GM12878 (cell line): ENCODE measurements around the gene NOL4L. TPM values are rescaled to one million over a fixed set of nuclear protein-coding genes. Genes with fewer than 3 reads are reported as not detected.

Experiments used
- ATAC-seq: fragments of 200-7000 bp; cut with Tn5 transposase; 3 replicates; pipeline ENCODE4 v1.9.1; 2020; ENCODE audit warnings: mild to moderate bottlenecking, moderate library complexity
- BruUV-seq: library from RNA; stranded (reverse); fragments of 400-500 nt; replicated peaks from 2 replicates; lab custom pipeline; 2021; lab: Mats Ljungman, UMichigan
- CTCF ChIA-PET: fragments of 300-600 bp; sonication (Branson Sonifier 250); formaldehyde crosslinking; extraction: SDS; loops from one replicate; lab custom pipeline; 2021; ENCODE audit warnings: inconsistent platforms; lab: Yijun Ruan, JAX
- POLR2A ChIA-PET: fragments of 350-600 bp; formaldehyde crosslinking; extraction: SDS; loops from one replicate; lab custom pipeline; 2021; ENCODE audit warnings: inconsistent platforms; lab: Charles Lee
- RAD21 ChIA-PET: fragments of 300-600 bp; sonication (Branson Sonifier 250); formaldehyde crosslinking; loops from one replicate; lab custom pipeline; 2023; ENCODE audit warnings: antibody characterized with exemption; ENCODE audit not compliant: unreplicated experiment; lab: Charles Lee
- SMC1A ChIA-PET: fragments of 300-600 bp; sonication (Branson Sonifier 250); formaldehyde crosslinking; loops from one replicate; lab custom pipeline; 2023; ENCODE audit not compliant: unreplicated experiment, uncharacterized antibody; lab: Charles Lee
- DNase-seq: peaks from one replicate; pipeline ENCODE4 v3.0.0-alpha.2; 2011; ENCODE audit warnings: low read depth, low spot score
- FAIRE-seq: peaks from 3 replicates; lab custom pipeline; 2011; peaks lifted over from hg19 to GRCh38; lab: Jason Lieb, UNC
- H2AFZ ChIP-seq: 2 replicates; pipeline ENCODE4 v1.6.0; 2011; ENCODE audit warnings: low read depth, low read length, control low read depth; ENCODE audit not compliant: control insufficient read depth
- H3K27ac ChIP-seq: 2 replicates; pipeline ENCODE4 v1.5.1; 2011; ENCODE audit warnings: control low read depth; ENCODE audit not compliant: control insufficient read depth, insufficient read depth
- H3K27me3 ChIP-seq, 2 experiments: replicated peaks in 1 of 2; 2 replicates each; pipeline versions ENCODE4 v1.6.0 to v1.6.1; 2011; ENCODE audit warnings: low read length in 1 of 2; ENCODE audit not compliant: control insufficient read depth in 2 of 2, insufficient read depth in 2 of 2
- H3K36me3 ChIP-seq, 2 experiments: 2 replicates each; pipeline ENCODE4 v1.5.1; 2011; ENCODE audit warnings: low read length in 1 of 2; ENCODE audit not compliant: control insufficient read depth in 2 of 2, insufficient read depth in 2 of 2
- H3K4me1 ChIP-seq: 2 replicates; pipeline ENCODE4 v1.6.1; 2011; ENCODE audit warnings: mild to moderate bottlenecking, low read length, moderate library complexity, mixed read lengths; ENCODE audit not compliant: control insufficient read depth, insufficient read depth
- H3K4me2 ChIP-seq: 2 replicates; pipeline ENCODE4 v1.6.0; 2011; ENCODE audit warnings: control low read depth; ENCODE audit not compliant: control insufficient read depth, insufficient read depth
- H3K4me3 ChIP-seq: fragments of 200-600 bp; sonication (generic); 2 replicates; pipeline ENCODE4 v1.5.1; 2016
- H3K79me2 ChIP-seq: 2 replicates; pipeline ENCODE4 v1.6.0; 2011; ENCODE audit warnings: low read length; ENCODE audit not compliant: control insufficient read depth, insufficient read depth
- H3K9ac ChIP-seq: 2 replicates; pipeline ENCODE4 v1.8.0; 2011; ENCODE audit warnings: low read length, control low read depth, mixed read lengths; ENCODE audit not compliant: control insufficient read depth, insufficient read depth
- H3K9me3 ChIP-seq: replicated peaks from 3 replicates; pipeline ENCODE4 v1.5.1; 2011; ENCODE audit warnings: mild to moderate bottlenecking, low read length; ENCODE audit not compliant: control insufficient read depth, insufficient read depth
- H4K20me1 ChIP-seq: 2 replicates; pipeline ENCODE4 v1.6.0; 2011; ENCODE audit not compliant: control insufficient read depth, insufficient read depth
- CHD1 ChIP-seq: IDR thresholded peaks from 2 replicates; pipeline ENCODE4 v1.6.1; 2012; ENCODE audit warnings: low read depth, low read length, improper control_type of control experiment
- EZH2 ChIP-seq: IDR thresholded peaks from 2 replicates; pipeline ENCODE4 v1.6.1; 2012; ENCODE audit warnings: low read depth, mild to moderate bottlenecking, control low read depth, inconsistent platforms, low read length, borderline replicate concordance; ENCODE audit not compliant: control insufficient read depth
- HDAC6 ChIP-seq: fragments of 200-600 bp; sonication (generic); IDR thresholded peaks from one replicate; pipeline ENCODE4 v1.8.0; 2017; ENCODE audit warnings: antibody characterized with exemption; ENCODE audit not compliant: unreplicated experiment
- LARP7 ChIP-seq: fragments of 450-650 bp; IDR thresholded peaks from 2 replicates; pipeline ENCODE4 v1.6.1; 2017; ENCODE audit warnings: mild to moderate bottlenecking
- POLR2A ChIP-seq: IDR thresholded peaks from 2 replicates; pipeline ENCODE4 v1.6.1; 2011; ENCODE audit warnings: low read depth, mild to moderate bottlenecking, low read length
- WGBS: methylation state at CpG from one replicate; pipeline ENCODE4 v1.1.6; 2016; ENCODE audit warnings: low lambda C conversion rate; ENCODE audit not compliant: insufficient replicate concordance, insufficient coverage; ENCODE audit errors: missing lambda C conversion rate; 5-methylcytosine and 5-hydroxymethylcytosine counted together
- in situ Hi-C: fragments of 300-500 bp; cut with MboI; formaldehyde crosslinking; loops from 9 replicates; pipeline ENCODE4 v1.14.3; 2018; ENCODE audit warnings: mixed read lengths
- intact Hi-C: fragments of 100-400 bp; cut with micrococcal nuclease; formaldehyde crosslinking; loops from one replicate; pipeline ENCODE4 v1.14.2; 2022; ENCODE audit not compliant: unreplicated experiment
- polyA plus RNA-seq, 11 experiments: library from polyadenylated mRNA; depleted of rRNA in 4 of 11; unstranded in 6 of 11; stranded (reverse) in 5 of 11; fragments of >200 nt; fragmentation: Nextera tagmentation in 4 of 11; fragmentation: Illumina TruSeq in 1 of 11; extraction: Ambion mirVana in 4 of 11; extraction: Trizol in 1 of 11; gene quantifications; 1 replicate in 1 of 11; 2 replicates in 10 of 11; pipeline versions ENCODE4 v1.2.1 to v1.2.3, GENCODE V29; 2011 to 2016; ENCODE audit warnings: inconsistent platforms in 2 of 11, missing spikeins in 2 of 11, low read depth in 1 of 11
- total RNA-seq, 4 experiments: library from RNA; depleted of rRNA in 3 of 4; stranded (reverse); fragments of >200 nt in 3 of 4; fragmentation: Illumina TruSeq in 1 of 4; extraction: Trizol in 1 of 4; gene quantifications; 2 replicates each; pipeline versions ENCODE4 v1.2.1 to v1.2.3, GENCODE V29; 2013 to 2021
- TF ChIP-seq, protein P1 (sequence below): fragments of 450-650 bp; IDR thresholded peaks from 2 replicates; pipeline ENCODE4 v1.6.1; 2016; ENCODE audit warnings: mild to moderate bottlenecking
- TF ChIP-seq, protein P2 (sequence below): IDR thresholded peaks from 2 replicates; pipeline ENCODE4 v1.6.1; 2012; ENCODE audit warnings: low read depth, low read length, improper control_type of control experiment
- TF ChIP-seq, protein P3 (sequence below): fragments of 150-350 bp; IDR thresholded peaks from 2 replicates; pipeline ENCODE4 v1.6.1; 2014; ENCODE audit warnings: mild to moderate bottlenecking, low read depth, low read length

Gene NOL4L
- total and polyA plus RNA-seq, 10 of the 15 experiments (the other 5 are each of a cell fraction or from before 2014, with no cell fraction given) = 2.3 to 24.0 (median 8.0) TPM

- FAIRE-seq (no peak), DNase-seq (no peak), ATAC-seq (no peak)
- TF ChIP-seq, protein P1, sequence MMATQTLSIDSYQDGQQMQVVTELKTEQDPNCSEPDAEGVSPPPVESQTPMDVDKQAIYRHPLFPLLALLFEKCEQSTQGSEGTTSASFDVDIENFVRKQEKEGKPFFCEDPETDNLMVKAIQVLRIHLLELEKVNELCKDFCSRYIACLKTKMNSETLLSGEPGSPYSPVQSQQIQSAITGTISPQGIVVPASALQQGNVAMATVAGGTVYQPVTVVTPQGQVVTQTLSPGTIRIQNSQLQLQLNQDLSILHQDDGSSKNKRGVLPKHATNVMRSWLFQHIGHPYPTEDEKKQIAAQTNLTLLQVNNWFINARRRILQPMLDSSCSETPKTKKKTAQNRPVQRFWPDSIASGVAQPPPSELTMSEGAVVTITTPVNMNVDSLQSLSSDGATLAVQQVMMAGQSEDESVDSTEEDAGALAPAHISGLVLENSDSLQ = no peak
- TF ChIP-seq HDAC6 = no peak
- TF ChIP-seq, protein P2, sequence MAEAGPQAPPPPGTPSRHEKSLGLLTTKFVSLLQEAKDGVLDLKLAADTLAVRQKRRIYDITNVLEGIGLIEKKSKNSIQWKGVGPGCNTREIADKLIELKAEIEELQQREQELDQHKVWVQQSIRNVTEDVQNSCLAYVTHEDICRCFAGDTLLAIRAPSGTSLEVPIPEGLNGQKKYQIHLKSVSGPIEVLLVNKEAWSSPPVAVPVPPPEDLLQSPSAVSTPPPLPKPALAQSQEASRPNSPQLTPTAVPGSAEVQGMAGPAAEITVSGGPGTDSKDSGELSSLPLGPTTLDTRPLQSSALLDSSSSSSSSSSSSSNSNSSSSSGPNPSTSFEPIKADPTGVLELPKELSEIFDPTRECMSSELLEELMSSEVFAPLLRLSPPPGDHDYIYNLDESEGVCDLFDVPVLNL = no peak
- TF ChIP-seq EZH2 = no peak
- TF ChIP-seq POLR2A = peak; percentile 27; the same call in 1 of the 2 replicates
- TF ChIP-seq LARP7 = no peak
- TF ChIP-seq, protein P3, sequence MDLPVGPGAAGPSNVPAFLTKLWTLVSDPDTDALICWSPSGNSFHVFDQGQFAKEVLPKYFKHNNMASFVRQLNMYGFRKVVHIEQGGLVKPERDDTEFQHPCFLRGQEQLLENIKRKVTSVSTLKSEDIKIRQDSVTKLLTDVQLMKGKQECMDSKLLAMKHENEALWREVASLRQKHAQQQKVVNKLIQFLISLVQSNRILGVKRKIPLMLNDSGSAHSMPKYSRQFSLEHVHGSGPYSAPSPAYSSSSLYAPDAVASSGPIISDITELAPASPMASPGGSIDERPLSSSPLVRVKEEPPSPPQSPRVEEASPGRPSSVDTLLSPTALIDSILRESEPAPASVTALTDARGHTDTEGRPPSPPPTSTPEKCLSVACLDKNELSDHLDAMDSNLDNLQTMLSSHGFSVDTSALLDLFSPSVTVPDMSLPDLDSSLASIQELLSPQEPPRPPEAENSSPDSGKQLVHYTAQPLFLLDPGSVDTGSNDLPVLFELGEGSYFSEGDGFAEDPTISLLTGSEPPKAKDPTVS = no peak
- TF ChIP-seq CHD1 = no peak
- Histone ChIP-seq H3K27ac (no peak overlapping the region), H2AFZ (no peak overlapping the region), H3K79me2 (no peaks in the 10 kb centered on the region), H3K9me3 (no peaks in the 10 kb centered on the region), H4K20me1 (no peaks in the 10 kb centered on the region; the same call in 1 of the 2 replicates), H3K36me3 (peaks cover 42 to 58% of the 10 kb centered on the region in 2 experiments), H3K9ac (no peak overlapping the region), H3K4me2 (no peak overlapping the region), H3K4me3 (no peak overlapping the region), H3K27me3 (no peaks in the 10 kb centered on the region), H3K4me1 (no peaks in the 10 kb centered on the region)
- SMC1A ChIA-PET = interaction anchor here (0.8 kb wide), 1 partner anchor 12 kb away, joined by 3 read pairs; no protein-coding TSS in a partner anchor
- in situ Hi-C loops (no loop called here), intact Hi-C loops (no loop called here)
- CTCF ChIA-PET = interaction anchor here (0.6 kb wide), 1 partner anchor 215 kb away, joined by 3 read pairs; no protein-coding TSS in a partner anchor
- 89% methylated on average over 11 of the region's 11 CpGs for WGBS
- BruUV-seq = no TSS peak
- RAD21 ChIA-PET = no interaction called here
- POLR2A ChIA-PET = no interaction called here
Measured at GRCh38 chr20:32436142-32436861, 148.8 kb downstream of the NOL4L start.
